ENCODE data around the gene IPO13.

- TF ChIP-seq CTCF (conservative IDR thresholded peaks at IDR 0.05) (no peak), ZFX (IDR thresholded peaks at IDR 0.05) (no peak)
Measured at GRCh38 chr1:43995984-43996732, 49.4 kb downstream of the IPO13 start.

All from C4-2B (cell line).